Parathyroid adenoma (tissue), 2 donors: ENCODE data around the gene EEF1AKMT2.

Source experiments
- H2AFZ ChIP-seq: fragments of 300-600 bp; sonication (generic); one replicate; pipeline ENCODE4 v1.7.0; 2017; ENCODE audit warnings: antibody characterized with exemption, mild to moderate bottlenecking
- H3K27ac ChIP-seq: fragments of 300-600 bp; sonication (generic); one replicate; pipeline ENCODE4 v1.7.0; 2017
- H3K27me3 ChIP-seq: fragments of 300-600 bp; sonication (generic); one replicate; pipeline ENCODE4 v1.7.0; 2017; ENCODE audit warnings: low read length; ENCODE audit not compliant: control insufficient read depth, insufficient read depth
- H3K36me3 ChIP-seq: fragments of 300-600 bp; sonication (generic); one replicate; pipeline ENCODE4 v1.7.0; 2017; ENCODE audit warnings: low read length; ENCODE audit not compliant: control insufficient read depth, insufficient read depth
- H3K4me1 ChIP-seq: fragments of 300-600 bp; sonication (generic); one replicate; pipeline ENCODE4 v1.7.0; 2017; ENCODE audit warnings: control low read depth
- H3K4me2 ChIP-seq: fragments of 300-600 bp; sonication (generic); one replicate; pipeline ENCODE4 v1.7.0; 2017; ENCODE audit warnings: low read length
- H3K4me3 ChIP-seq: fragments of 300-600 bp; sonication (generic); one replicate; pipeline ENCODE4 v1.7.0; 2017; ENCODE audit warnings: low read depth, low read length
- H3K79me2 ChIP-seq: fragments of 300-600 bp; sonication (generic); one replicate; pipeline ENCODE4 v1.7.0; 2017; ENCODE audit warnings: control low read depth
- H3K9ac ChIP-seq: fragments of 300-600 bp; sonication (generic); one replicate; pipeline ENCODE4 v1.7.0; 2017; ENCODE audit warnings: mild to moderate bottlenecking
- H3K9me3 ChIP-seq: fragments of 300-600 bp; sonication (generic); one replicate; pipeline ENCODE4 v1.7.0; 2017; ENCODE audit warnings: low read length; ENCODE audit not compliant: control insufficient read depth
- TF ChIP-seq, protein P1 (sequence below): fragments of 300-600 bp; sonication (generic); IDR thresholded peaks from one replicate; pipeline ENCODE4 v1.7.0; 2017; ENCODE audit warnings: antibody characterized with exemption, mild to moderate bottlenecking
- donor health status: primary hyperparathyroidism.

EEF1AKMT2 gene

GRCh38 chr10:124765256-124765655 is 26.4 kb downstream of the EEF1AKMT2 start:
- H3K27ac ChIP-seq: no peak overlapping the region
- H3K4me3 ChIP-seq: no peak overlapping the region
- peaks cover 2% of the 10 kb centered on the region for H3K79me2 ChIP-seq
- H3K27me3 ChIP-seq: no peaks in the 10 kb centered on the region
- H2AFZ ChIP-seq: no peak overlapping the region
- no peaks in the 10 kb centered on the region for H3K9me3 ChIP-seq
- H3K4me2 ChIP-seq: no peak overlapping the region
- TF ChIP-seq, protein P1, sequence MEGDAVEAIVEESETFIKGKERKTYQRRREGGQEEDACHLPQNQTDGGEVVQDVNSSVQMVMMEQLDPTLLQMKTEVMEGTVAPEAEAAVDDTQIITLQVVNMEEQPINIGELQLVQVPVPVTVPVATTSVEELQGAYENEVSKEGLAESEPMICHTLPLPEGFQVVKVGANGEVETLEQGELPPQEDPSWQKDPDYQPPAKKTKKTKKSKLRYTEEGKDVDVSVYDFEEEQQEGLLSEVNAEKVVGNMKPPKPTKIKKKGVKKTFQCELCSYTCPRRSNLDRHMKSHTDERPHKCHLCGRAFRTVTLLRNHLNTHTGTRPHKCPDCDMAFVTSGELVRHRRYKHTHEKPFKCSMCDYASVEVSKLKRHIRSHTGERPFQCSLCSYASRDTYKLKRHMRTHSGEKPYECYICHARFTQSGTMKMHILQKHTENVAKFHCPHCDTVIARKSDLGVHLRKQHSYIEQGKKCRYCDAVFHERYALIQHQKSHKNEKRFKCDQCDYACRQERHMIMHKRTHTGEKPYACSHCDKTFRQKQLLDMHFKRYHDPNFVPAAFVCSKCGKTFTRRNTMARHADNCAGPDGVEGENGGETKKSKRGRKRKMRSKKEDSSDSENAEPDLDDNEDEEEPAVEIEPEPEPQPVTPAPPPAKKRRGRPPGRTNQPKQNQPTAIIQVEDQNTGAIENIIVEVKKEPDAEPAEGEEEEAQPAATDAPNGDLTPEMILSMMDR: no peak
- no peak overlapping the region for H3K9ac ChIP-seq
- no peaks in the 10 kb centered on the region for H3K4me1 ChIP-seq
- H3K36me3 ChIP-seq: no peaks in the 10 kb centered on the region

DNA sequence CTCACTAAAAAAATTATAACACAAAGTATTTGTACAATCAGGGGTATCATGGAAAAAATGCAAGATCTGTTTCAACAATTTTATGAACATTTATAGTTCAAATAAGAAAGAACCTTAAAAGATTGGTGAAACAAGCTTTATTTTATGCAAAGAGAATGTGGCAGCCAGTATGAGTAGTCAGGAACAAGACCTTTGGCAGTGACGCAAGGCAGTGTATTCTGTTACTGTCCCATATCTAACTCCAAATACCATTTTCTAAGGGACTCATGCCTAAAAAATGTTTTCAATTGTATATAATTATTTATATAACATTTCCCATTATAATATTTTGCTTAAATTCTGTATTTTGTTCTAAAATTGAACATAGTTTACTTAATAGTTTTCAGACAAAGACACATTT is 28.4 kb downstream of the EEF1AKMT2 start:
- H3K36me3 ChIP-seq: no peaks in the 10 kb centered on the region

GRCh38 chr10:124762281-124762680 is 29.4 kb downstream of the EEF1AKMT2 start:
- TF ChIP-seq, protein P1: no peak
- Histone ChIP-seq H3K27me3 (no peaks in the 10 kb centered on the region), H3K9ac (no peak overlapping the region), H2AFZ (no peak overlapping the region), H3K4me1 (no peaks in the 10 kb centered on the region), H3K27ac (no peak overlapping the region), H3K9me3 (no peaks in the 10 kb centered on the region), H3K4me3 (no peak overlapping the region), H3K36me3 (no peaks in the 10 kb centered on the region), H3K79me2 (peaks cover 2% of the 10 kb centered on the region), H3K4me2 (no peak overlapping the region)

More for the DNA sequence above, 28.4 kb downstream of the EEF1AKMT2 start:
- Histone ChIP-seq H3K4me3 (no peak overlapping the region), H3K4me1 (no peaks in the 10 kb centered on the region), H3K27me3 (no peaks in the 10 kb centered on the region), H3K9ac (no peak overlapping the region), H3K79me2 (peaks cover 2% of the 10 kb centered on the region), H3K4me2 (no peak overlapping the region), H3K9me3 (no peaks in the 10 kb centered on the region), H2AFZ (no peak overlapping the region), H3K27ac (no peak overlapping the region)
- TF ChIP-seq, protein P1: no peak

GRCh38 chr10:124756156-124756903 is 35.4 kb downstream of the EEF1AKMT2 start:
- Histone ChIP-seq H3K4me1 (no peaks in the 10 kb centered on the region), H3K9ac (no peak overlapping the region), H3K27me3 (no peaks in the 10 kb centered on the region), H3K27ac (no peak overlapping the region), H3K4me2 (no peak overlapping the region), H3K4me3 (no peak overlapping the region), H3K79me2 (peaks cover 2% of the 10 kb centered on the region), H2AFZ (no peak overlapping the region), H3K9me3 (no peaks in the 10 kb centered on the region), H3K36me3 (no peaks in the 10 kb centered on the region)
- TF ChIP-seq, protein P1: no peak

DNA sequence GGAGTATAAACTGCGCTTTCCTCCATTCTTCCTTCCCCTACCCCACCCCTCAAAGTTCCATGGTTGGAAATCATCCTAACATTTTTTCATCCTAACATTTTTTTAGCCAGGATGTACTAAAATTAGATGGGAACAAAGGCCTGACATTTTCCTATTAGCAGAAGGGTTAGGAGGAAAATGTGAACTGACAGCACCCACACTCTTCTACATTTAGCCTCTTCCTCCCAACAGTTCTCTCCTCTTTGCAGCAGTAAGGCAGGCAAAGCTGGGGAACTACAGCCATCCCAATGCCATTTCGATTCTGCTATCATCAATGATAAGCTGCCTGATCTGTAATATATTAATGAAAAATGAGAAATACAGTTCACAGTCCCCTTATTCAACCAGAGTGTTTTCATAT is 36.1 kb downstream of the EEF1AKMT2 start:
- TF ChIP-seq, protein P1: no peak
- Histone ChIP-seq H3K36me3 (no peaks in the 10 kb centered on the region), H3K27ac (no peak overlapping the region)

More for the DNA sequence above, 36.1 kb downstream of the EEF1AKMT2 start:
- Histone ChIP-seq H3K4me3 (no peak overlapping the region), H3K4me2 (no peak overlapping the region), H3K9me3 (no peaks in the 10 kb centered on the region), H3K27me3 (no peaks in the 10 kb centered on the region), H2AFZ (no peak overlapping the region), H3K9ac (no peak overlapping the region), H3K79me2 (no peaks in the 10 kb centered on the region), H3K4me1 (no peaks in the 10 kb centered on the region)
